Measurements from ENCODE around the gene DNAJC3. TPM values are rescaled to one million over a fixed set of nuclear protein-coding genes. Genes with fewer than 3 reads are reported as not detected.

The DNAJC3 gene
- total RNA-seq (2022; extraction: Qiagen RNA extraction) = 10.8 to 14.9 TPM (median 11.9 TPM) in 5 replicates

DNA sequence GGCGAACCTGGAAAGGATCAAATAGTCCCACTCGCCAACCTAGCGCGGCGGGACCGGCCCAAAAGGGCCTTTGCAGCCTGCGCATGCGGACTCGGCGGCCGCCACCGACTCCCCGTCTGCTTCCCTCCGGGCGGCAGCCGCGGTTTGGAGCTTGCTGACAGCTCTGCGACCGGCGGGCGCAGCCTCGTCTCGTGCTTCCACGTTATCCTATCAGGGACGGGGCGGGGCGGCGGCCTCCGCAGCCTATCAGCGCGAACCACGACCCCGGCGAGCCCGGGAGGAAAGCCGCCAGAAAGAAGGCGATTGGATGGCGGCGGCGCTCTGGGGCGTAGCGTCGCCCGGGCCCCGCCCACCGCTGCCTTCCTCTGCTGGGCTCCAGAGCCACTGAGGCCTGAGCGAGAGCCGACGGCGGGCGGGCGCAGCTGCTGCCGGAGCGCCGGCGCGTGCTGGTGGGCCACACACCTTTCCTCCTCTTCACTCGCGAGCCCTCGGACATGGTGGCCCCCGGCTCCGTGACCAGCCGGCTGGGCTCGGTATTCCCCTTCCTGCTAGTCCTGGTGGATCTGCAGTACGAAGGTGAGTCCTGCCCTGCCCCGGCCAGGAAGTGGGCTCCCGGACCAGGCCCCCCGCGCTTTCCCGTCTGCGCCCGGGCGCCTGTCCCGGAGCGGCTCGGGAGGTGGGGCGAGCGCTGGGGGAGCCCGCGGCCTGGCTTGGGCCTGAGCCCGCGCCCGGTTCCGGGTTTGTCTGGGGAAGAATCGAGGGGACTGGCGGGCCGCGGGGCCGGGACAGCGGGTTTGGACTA, at the start of gene DNAJC3:
Gene DNAJC3 (plus strand): TSS at position 378 of the 802 bp plus-strand sequence. CDS start 117 bp downstream, at position 495.

DNA sequence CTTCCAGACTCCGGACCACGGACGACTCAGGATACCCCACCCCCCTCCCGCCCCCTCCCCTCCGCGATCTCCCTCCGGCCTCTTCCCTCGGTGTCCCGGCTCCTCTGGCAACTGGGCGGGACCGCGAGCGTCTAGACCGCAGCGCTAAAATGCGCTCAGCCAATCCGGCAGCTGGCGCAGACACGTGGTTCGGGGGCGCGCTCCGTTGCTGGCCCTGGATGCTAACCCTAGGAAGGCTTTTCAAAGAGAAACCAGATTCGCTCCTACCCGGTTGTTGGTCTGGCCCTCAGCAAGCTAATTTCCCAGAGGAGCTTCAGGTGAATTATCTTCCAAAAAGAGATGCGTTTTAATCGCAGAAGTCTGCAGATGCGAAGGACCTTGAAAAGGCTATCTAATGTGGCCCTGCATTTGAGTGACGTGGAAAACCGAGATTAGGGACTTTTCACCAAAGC, 32.3 kb upstream of the DNAJC3 start, which contains the start of gene DZIP1:
Gene DZIP1 (minus strand): TSS at position 106 of the 452 bp plus-strand sequence. CDS start 2,677 bp downstream, outside the sequence.

Other genes with a start within 250 kb of the DNAJC3 start
- 0.14 to 0.22 TPM (median 0.16 TPM) in 5 replicates for gene CLDN10, start 124.4 kb upstream of the DNAJC3 start, total RNA-seq (2022; extraction: Qiagen RNA extraction)
- gene DZIP1, start 32.4 kb upstream of the DNAJC3 start, total RNA-seq (2022; extraction: Qiagen RNA extraction) = 10.6 to 12.3 TPM (median 11.6 TPM) in 5 replicates

All from A549 treated with AZD2906 at 1 μM for 4 hours (cell line).